H1 (cell line): ENCODE measurements around the gene CLEC4E. TPM values are rescaled to one million over a fixed set of nuclear protein-coding genes. Genes with fewer than 3 reads are reported as not detected.

Experiments used
- RXRA ChIP-seq: IDR thresholded peaks from 2 replicates; pipeline ENCODE4 v1.6.1; 2011; ENCODE audit warnings: low read depth, mild to moderate bottlenecking, low read length, moderate library complexity; ENCODE audit not compliant: insufficient read depth
- SRF ChIP-seq: IDR thresholded peaks from 2 replicates; pipeline ENCODE4 v1.6.1; 2011; ENCODE audit warnings: mild to moderate bottlenecking, low read depth, low read length, moderate library complexity
- SUZ12 ChIP-seq: fragments of 200-600 bp; sonication (generic); IDR thresholded peaks from 2 replicates; pipeline ENCODE4 v1.6.1; 2012; ENCODE audit warnings: mild to moderate bottlenecking, inconsistent platforms, low read length, moderate library complexity, mixed read lengths
- polyA plus RNA-seq, 7 experiments: library from polyadenylated mRNA; depleted of rRNA in 3 of 7; stranded (reverse) in 5 of 7; unstranded in 2 of 7; fragments of >200 nt in 5 of 7; fragments of 200-250 nt in 2 of 7; gene quantifications; 1 replicate in 5 of 7; 2 replicates in 1 of 7; 4 replicates in 1 of 7; pipeline versions ENCODE4 v1.2.1 to v1.2.3, GENCODE V29; 2011 to 2013; ENCODE audit warnings: missing spikeins in 2 of 7, mixed read lengths in 2 of 7
- total RNA-seq: library from RNA; stranded (reverse); fragmentation: NEBNext Ultra II Directional; extraction: Animal tissue kit (Norgen Biotek cat#: 25700); gene quantifications from 2 replicates; pipeline ENCODE4 v1.2.1, GENCODE V29; 2021
- TF ChIP-seq, protein P1 (sequence below), 3 experiments: IDR thresholded peaks; 1 replicate in 2 of 3; 2 replicates in 1 of 3; pipeline versions ENCODE4 v1.5.1 to v1.6.1; 2011; ENCODE audit warnings: low read length in 3 of 3, mild to moderate bottlenecking in 3 of 3, inconsistent platforms in 2 of 3, low read depth in 1 of 3, moderate library complexity in 1 of 3; ENCODE audit not compliant: insufficient read depth in 1 of 3; ENCODE audit errors: control extremely low read depth in 1 of 3

The CLEC4E gene
- total and polyA plus RNA-seq, 2 of the 8 experiments (the other 6 are each of a cell fraction or from before 2014, with no cell fraction given): 0.03 TPM; not detected in 1

DNA sequence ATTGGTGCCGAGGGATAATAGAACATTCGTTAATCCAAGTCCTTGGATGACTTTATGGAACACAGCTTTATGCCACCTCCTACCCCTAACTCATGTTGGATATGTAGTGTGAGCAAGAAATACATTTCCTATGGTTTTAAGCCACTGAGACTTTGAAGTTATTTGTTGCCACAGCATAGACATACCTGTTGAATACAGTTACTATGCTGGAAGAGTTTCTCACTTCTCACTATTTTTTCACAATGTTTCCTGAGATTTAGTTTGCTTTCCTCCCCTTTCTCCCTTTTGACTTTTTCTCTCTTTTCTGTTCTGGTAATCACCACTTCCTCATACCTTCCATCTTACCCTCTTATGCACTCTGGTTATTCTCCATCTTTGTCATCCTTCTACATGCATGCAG is 7.5 kb upstream of the CLEC4E start (continued):
- TF ChIP-seq, protein P1, sequence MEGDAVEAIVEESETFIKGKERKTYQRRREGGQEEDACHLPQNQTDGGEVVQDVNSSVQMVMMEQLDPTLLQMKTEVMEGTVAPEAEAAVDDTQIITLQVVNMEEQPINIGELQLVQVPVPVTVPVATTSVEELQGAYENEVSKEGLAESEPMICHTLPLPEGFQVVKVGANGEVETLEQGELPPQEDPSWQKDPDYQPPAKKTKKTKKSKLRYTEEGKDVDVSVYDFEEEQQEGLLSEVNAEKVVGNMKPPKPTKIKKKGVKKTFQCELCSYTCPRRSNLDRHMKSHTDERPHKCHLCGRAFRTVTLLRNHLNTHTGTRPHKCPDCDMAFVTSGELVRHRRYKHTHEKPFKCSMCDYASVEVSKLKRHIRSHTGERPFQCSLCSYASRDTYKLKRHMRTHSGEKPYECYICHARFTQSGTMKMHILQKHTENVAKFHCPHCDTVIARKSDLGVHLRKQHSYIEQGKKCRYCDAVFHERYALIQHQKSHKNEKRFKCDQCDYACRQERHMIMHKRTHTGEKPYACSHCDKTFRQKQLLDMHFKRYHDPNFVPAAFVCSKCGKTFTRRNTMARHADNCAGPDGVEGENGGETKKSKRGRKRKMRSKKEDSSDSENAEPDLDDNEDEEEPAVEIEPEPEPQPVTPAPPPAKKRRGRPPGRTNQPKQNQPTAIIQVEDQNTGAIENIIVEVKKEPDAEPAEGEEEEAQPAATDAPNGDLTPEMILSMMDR (IDR thresholded peaks at IDR 0.05; ENCODE audit: control extremely low read depth in 1 of 3, insufficient read depth in 1 of 3, low read depth in 1 of 3, low read length in 3 of 3): no peak
- TF ChIP-seq SUZ12: no peak
- TF ChIP-seq RXRA: no peak
- no peak for TF ChIP-seq SRF
